HT1080 (cell line): Measurements from ENCODE around the gene CAMK2D. TPM values are rescaled to one million over a fixed set of nuclear protein-coding genes. Genes with fewer than 3 reads are reported as not detected.
A peak's percentile ranks its signal among the peaks of the same experiment; 100 is the strongest.
"Not testable (repeated sequence)": the region's sequence is repeated elsewhere in the genome, so short reads cannot be mapped to it uniquely, and the experiment has no call there.

Experiments
- DNase-seq: peaks from one replicate; pipeline ENCODE4 v3.0.0-alpha.2; 2015; ENCODE audit warnings: low read depth
- total RNA-seq: library from RNA; depleted of rRNA; stranded (reverse); fragments of >200 nt; shearing (Covaris generic); gene quantifications from 2 replicates; pipeline ENCODE4 v1.2.3, GENCODE V29; 2014

CAMK2D gene
- total RNA-seq, 1 experiment from 2014 or later: 10.6 TPM

DNA sequence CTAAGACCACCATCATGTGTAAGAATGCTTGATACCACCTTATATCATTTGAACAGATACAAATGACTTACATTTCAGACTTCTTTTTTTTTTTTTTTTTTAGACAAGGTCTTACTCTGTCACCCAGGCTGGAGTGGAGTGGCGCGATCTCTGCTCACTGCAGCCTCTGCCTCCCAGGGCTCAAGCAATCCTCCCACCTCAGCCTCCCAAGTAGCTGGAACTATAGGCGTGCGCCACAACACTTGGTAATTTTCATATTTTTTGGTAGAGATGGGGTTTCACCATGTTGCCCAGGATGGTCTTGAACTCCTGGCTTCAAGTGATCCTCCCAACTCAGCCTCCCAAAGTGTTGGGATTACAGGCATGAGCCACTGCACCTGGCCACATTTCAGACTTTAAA lies 76.4 kb downstream of the CAMK2D start:
- not testable (repeated sequence) for DNase-seq

DNA sequence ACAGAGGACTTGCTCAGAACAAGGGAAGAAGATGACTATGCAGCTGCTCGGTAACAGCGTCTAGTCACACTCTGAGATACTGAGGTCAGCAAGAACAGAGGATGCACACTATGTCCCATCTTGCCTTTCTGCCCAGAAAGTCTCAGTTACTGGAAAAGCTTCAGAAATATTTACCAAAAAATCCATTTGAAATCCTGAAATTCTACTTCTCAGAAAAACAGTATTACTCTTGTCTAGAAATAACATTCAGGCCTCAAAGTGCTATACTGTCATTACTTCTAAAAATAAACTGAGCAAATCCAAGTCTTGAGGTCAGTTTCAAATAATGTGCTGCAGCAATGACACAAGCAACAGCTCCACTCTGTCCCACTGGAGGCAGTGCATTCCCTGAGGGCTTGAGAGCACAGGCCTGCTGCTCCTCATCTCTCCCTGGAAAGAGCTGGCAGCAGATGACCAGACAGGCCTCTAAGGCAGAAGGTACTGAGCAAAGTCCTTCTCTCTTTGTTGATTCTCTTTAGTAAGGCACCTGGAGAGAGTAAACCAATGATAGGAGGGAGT lies 76.9 kb downstream of the CAMK2D start:
- DNase-seq: peak; percentile 13

DNA sequence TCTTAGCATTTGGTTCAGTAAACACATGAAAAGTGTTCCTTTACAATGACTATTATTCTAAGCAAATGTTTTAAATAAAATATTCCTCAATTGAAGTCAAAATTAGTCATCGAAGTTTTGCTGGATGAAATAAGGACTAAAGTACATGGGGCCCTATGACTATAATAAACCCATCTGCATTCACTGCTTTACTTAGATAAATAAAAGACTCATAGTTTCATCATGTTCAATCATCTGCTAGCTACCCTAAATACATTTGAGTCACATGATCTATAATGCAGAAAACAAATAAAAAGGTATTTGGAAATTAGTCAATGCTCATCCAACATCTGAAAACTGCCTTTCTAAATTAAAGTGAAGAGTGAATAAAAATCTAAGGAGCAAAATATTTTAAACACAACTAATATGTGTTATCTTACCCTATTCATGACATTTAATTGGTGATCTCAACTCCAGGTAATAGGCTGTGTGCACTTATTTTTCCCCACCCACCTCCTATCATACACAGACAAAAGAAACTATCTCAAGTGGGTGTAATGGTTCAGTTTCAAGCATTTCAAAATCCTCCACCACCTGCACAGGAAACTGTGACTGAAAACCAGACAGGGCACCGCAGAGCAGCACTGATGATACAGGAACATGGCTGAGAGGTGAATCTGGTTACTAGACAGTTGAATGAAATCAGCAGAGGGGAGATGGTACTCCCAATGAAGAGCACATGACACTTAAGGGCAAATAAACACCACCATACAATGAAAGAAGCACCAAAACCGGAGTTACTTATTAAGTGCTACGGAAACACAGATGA lies 78.6 kb downstream of the CAMK2D start:
- DNase-seq: no peak

DNA sequence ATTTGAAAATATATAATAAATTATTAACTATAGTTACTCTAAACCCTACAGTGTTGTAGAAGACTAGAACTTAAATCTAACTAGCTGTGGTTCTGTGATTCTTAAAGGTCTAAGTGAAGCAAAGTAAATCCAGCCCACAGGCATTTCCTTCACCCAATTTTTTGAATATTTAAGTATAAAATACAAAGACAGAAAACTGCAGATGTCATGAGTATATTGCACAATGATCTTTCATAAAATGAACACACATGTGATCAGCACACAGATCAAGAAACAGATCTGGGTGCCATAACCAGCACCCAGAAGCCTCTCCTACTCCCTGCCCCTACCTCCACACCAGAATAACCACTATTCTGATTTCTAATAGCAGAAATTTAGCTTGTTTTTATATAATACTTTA lies 82.9 kb downstream of the CAMK2D start:
- DNase-seq: no peak

DNA sequence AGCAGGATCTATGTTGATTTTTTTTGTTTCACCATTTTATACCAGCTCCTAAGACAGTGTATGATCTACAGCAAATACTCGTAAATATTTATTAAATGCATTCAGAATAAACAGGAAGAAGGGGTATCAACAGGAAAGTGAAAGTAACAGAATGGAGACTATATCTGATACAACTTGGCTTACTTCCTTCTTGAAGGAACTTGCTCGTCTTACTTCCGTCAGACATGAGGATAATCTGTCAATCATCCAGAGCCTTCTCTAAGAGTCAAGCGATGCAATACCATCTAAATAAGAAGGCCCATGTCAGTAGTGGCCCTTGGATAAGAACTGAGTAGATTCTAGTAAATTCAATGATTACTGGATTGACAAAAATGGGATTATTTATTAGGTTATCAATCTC lies 84.2 kb downstream of the CAMK2D start:
- no peak for DNase-seq

DNA sequence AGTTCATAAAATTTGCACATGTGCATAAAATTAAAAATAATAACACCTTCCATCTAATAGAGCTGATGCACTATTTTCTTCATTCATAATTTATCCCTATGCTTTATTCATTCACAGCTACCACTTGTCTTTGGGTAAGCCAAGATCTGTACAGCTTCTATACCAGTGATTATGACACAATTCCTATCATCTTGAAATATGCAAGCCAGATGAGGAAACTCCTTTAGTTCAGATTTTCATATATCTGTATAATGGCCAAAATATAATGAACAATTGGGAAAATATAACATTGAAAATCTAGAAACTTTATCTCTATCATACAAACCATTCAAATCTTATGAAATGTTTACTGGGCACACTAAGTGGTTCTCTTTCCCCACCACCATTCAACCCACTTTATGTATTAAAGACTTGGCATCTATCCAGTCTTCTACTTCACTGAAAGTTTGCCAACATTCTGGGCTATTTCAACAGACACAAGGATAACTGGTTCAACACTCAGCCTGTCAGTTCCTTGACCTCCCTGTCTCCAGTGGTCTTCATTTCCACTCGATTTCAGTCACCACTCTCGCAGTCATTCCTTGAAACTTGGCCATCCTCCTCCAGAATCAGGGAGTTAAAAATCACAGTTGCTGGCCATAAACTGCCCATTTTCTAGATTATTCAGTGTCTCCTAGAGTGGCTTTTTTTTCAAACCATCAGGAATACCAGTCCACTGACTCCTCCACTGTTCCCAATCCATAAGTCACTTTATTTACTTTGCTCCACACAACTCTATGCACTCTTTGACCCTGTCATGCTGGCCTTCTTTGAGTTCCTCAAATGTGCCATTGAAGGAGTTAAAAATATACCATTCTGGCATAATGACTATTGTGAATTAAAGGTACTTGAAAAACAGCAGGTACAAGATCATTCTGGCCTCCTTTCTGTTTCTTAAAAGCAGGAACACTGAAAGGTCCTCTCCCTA lies 85.5 kb downstream of the CAMK2D start:
- DNase-seq: no peak

DNA sequence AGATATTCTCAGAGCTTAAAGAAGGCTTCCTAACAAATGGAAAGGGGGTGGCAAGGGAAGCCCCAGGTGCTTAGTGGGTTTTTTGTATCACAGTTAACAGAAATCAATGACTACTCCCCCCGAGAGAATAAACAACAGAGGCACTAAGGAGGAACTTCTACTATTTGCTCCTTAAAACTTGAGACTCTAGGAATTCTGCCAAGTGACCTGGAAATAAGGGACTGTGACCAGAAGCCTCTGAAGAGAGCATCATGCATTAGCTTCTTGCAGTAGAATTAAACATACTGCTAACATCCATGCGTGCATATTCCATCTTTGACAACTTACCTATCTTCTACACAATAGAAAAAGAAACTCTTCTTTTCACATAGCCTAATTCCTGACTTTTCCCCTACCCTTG lies 86.8 kb downstream of the CAMK2D start:
- no peak for DNase-seq

DNA sequence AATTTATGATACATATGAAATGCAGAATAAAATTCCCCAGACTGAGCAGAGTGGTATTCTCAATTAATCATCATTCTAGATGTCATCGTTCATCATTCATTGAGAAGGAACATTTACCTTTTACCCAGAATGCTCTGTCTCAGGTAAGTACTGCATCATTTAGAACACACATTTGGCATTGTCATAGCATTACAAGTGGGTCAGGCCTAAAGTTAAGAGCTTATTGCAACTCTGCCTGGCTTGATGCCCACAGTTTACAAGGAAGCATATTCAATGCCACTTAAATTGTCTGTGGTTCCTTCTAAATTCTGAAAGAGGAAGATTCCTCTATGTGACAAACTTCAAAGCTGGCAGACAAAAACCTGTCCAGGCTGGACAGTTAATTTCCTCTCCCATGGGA lies 87.3 kb downstream of the CAMK2D start:
- no peak for DNase-seq

DNA sequence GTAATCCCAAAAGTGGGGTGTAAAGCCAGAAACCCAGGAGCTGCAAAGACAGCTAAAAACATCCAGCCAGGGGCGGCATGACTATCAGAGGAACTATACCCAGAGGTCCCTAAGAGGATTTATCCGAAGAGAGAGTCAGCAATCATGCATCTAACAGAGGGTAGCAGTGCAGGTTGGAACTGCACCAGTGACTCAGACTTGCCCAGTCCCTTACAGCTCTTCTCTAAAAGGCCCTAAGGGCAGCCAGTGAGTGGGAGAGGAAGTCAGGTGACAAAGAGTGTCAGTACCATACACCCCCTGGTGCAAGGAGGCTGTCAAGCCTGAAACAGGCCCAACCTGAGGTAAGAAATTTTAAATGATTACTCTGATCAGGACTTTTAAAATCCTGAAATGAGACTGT lies 88.1 kb downstream of the CAMK2D start:
- peak; percentile 59 for DNase-seq

DNA sequence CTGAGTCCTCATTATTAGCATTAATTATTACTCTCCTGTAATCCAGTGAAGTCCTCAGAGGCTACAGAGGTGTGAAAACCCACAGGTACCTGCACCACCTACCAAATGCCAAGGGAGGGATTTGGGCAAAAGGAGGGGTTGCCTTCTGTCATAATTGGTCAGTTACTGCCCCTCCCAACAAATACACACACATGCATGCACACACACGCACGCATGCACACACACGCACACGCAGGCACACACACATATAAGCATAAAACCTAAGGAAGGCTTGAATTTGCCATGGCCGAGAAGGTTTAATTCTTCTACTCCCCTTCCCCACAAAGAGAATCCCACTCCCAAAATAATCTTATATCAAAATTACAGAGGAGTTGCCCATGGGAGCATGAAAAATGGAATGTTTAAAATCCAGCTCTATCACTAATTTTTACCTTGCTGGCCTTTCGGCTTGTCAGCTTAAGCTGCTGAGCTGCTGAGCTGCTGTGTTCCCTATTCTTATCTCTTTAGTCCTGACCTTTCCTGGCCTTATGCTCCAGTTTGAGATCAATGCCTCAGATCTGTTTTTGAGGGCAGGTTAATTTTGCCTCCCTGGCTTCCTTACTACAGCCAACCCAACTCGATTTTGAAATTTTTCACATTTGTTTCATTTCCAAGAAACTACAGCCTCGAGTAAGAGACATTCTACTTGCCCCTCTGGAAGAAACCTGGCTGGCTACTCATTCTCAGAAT lies 95.0 kb downstream of the CAMK2D start:
- no peak for DNase-seq

DNA sequence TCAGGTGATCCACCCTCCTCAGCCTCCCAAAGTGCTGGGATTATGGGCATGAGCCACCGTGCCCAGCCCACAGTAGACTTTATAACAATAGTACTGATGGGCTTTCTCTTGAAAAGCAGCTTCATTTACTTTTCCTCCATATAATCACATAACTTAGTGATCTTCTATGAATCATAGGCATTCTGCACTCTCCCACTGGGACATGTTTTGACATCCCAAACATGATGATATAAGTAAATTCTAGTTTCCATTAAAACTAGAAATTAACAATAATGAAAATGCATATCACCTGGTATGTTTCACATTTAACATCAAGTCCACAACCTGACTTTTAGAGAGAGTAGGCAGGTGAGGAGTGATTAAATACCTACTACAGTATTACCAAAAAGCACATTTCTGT lies 96.5 kb downstream of the CAMK2D start:
- no peak for DNase-seq

DNA sequence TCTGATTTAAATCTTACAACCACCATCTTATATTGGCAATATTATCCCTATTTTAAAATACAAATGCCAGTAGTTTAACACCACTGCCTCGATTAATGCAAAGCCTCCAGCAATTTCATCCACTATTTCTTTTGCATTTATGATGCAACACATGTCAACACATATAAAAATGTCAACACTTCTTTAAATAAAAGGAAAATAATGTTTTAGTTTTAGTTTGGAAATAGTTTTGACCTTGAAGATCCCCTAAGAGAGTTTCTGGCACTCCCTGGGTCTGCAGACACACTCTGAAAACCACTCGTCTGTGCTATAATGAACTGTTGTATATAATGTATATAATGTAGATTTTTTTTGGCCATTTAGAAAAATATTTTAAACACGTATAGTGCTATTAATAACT lies 99.0 kb downstream of the CAMK2D start:
- DNase-seq: no peak

DNA sequence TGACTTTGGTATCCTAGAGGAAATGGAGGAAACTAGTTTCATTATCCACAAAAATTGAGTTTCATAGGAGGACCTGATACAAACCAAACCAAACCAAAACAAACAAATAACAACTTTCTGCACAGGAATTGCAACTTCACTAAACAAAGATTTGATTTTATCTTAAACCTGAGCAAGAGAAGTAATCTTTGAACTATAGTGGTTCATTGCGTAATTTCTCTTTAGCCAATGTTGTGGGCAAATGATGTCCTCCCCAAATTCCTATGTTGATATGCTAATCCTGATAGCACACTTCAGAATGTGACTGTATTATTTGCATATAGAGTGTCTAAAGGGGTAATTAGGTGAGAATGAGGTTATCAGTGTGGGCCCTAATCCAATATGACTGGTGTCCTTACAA lies 102.4 kb downstream of the CAMK2D start:
- DNase-seq: no peak

DNA sequence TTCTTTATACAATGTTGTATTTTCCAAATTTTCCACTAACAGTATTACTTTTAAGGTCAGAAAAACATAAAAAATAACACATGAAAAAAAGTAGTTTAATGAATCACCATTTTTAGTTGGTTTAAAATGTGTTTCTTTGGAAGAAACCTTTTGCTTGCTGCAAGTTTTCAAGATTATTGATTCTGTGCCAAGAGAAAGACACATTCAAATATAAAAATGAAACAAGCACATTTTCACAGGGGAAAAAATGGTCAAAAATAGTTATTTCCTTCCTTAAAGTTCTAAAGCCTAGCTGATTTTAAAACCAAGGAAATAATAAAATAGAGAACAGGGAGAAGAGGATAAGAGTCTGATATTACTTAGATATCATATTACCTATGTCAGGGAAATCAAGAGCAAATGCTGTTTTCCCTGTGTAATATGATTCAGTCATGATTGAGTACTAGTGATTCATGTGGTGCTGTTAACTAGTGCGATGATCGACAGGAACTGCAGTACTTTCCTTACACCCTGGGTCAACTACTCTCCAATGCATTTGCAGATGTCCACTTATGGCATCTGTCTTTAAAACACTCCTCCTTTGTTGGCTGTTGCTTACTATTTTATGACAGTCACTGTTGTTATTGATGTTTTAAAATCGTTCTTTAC lies 103.8 kb downstream of the CAMK2D start:
- DNase-seq: peak; percentile 72

DNA sequence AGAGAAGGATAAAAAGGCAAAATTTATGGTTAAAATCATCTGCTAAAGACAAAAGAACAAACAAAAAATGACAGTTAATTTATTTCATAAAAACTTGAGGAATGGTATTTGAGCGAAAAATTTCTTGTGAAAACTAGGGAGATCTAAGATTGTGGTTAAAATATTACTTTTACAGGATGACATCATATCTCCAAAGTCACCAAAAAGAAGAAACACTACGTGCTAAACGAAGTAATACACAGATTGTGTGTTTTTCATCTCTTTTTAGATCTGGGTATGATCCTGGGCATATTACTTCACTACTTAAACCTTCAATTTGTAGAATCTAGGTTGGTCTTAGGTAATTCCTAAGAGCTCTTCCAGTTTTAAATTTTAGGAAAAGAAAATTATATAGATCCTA lies 107.7 kb downstream of the CAMK2D start:
- no peak for DNase-seq

DNA sequence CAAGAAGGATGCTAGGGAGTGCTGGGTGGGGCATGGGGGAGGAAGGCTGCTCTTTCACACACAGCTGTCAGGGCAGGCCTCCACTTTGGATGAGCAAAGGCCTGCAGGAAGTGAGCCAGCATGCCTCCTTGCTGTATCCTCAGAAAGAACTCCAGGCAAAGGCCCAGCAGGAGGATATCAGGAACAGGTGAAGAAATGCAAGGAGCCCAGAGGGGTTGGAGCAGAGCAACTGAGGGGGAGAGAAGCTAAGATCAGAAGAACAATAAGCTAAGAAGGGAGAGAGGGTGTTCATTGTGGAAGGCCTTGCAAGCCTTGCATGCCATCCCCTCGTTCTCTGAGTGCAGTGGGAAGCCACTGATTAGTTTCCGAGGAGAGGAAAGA lies 115.1 kb downstream of the CAMK2D start:
- peak; percentile 51 for DNase-seq

DNA sequence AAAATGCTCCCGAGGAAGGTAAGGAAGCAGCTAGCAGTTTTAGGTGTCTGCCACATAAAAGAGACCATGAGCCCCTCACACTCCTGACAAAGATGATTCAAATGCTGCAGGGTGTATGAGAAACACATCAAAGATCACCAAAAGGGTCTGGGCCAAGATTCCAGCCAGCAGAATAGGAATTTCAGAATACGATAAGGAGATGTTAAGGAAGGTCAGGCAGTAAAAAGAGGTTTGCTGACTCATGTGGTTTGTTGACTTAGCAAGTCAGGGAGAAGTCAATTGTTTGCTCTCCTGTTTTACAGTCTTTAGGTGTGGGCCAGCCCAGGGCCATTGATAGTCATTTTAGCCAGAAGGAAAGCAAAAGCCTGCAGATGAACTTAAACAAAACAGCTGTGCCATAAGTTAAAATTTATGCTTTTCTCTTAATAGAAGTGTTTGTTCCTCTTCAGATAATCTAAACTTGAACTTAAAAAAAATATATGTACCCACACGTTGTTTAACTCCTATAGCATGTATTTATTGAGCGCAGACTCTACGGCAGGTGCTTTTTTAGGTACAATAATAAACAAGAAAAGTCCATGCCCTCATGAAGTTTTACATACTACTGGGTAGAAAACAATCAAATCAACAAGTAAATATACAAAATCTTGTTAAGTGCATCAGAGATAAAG lies 115.6 kb downstream of the CAMK2D start:
- peak; percentile 85 for DNase-seq

DNA sequence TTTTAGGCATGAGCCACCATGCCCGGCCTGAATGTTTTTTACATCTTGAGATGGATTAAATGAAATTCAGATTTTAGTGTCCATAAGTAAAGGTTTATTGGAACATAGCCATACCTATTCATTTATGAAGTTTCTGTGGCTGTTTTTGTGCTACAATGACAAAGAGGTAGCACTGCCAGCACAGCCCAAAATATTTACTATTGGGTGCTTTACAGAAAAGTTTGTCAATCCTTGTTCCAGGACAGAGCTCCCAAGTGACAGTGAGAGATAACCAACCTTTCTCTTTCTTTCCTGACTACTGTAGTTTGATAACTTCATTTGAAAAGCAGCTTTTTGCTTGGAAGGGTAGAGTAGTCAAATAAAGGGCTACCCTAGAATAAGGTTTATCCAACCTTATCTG lies 116.2 kb downstream of the CAMK2D start:
- DNase-seq: no peak

DNA sequence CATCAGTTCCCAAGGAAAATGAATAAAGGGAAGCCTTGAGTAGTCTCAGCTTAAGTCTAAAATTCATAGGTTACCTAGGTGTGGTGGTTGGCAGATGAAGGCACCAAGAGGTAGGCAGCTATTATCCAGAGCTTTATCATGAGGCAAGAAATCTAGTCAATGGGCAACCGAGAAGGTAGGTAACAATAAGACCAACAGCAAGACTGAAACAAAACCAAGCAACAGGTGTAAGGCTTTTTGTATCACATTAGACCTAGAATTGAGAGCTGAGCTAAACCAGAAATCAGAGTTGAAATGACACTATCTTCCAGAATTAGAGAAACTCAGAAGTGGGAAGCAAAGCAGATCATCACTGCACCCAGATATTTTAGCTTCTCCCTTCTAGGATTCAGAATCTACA lies 117.1 kb downstream of the CAMK2D start:
- no peak for DNase-seq

DNA sequence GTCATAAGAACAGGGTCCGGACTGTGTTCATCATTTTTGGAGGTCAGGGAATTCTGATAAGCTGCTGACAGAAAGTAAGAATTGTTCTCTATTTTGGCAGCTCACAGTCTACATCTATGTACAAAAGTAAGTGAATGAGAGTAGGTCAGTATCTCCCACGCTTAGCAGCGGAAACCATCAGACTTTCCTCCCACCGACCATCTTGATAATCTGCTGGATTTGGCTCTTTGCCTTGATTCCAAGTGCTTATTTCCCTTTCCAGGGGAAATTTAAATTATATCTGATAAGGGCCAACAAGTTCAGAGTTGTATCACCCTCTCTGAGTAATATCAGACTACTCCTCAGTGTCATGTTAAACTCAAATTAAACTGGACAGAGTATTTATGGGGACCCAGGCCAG lies 118.0 kb downstream of the CAMK2D start:
- no peak for DNase-seq
